ENCODE measurements around the gene SLC35D2. TPM values are rescaled to one million over a fixed set of nuclear protein-coding genes. Genes with fewer than 3 reads are reported as not detected.
"Not testable (repeated sequence)": the region's sequence is repeated elsewhere in the genome, so short reads cannot be mapped to it uniquely, and the experiment has no call there.

The SLC35D2 gene
- total RNA-seq, 1 experiment from 2014 or later: 20.1 TPM

GRCh38 chr9:96367943-96368342 lies 15.6 kb downstream of the SLC35D2 start:
- BruUV-seq (replicated peaks): no TSS peak
- Mint-ChIP-seq H3K4me1 (ENCODE audit: low read depth, unreplicated experiment) (peaks cover 7% of the 10 kb centered on the region), H3K27me3 (ENCODE audit: unreplicated experiment) (no peaks in the 10 kb centered on the region), H3K9me3 (ENCODE audit: low read depth, unreplicated experiment) (peaks cover 2% of the 10 kb centered on the region), H3K4me3 (ENCODE audit: low read depth, unreplicated experiment) (no peak overlapping the region), H3K36me3 (ENCODE audit: insufficient read depth, unreplicated experiment) (peaks cover 12% of the 10 kb centered on the region), H3K27ac (ENCODE audit: unreplicated experiment) (no peak overlapping the region)
- CTCF ChIA-PET: no interaction called here
- no peak for DNase-seq
- TF ChIP-seq CTCF (IDR thresholded peaks at IDR 0.05; ENCODE audit: unreplicated experiment): no peak
- intact Hi-C loops (cut with micrococcal nuclease; ENCODE audit: unreplicated experiment): no loop called here

DNA sequence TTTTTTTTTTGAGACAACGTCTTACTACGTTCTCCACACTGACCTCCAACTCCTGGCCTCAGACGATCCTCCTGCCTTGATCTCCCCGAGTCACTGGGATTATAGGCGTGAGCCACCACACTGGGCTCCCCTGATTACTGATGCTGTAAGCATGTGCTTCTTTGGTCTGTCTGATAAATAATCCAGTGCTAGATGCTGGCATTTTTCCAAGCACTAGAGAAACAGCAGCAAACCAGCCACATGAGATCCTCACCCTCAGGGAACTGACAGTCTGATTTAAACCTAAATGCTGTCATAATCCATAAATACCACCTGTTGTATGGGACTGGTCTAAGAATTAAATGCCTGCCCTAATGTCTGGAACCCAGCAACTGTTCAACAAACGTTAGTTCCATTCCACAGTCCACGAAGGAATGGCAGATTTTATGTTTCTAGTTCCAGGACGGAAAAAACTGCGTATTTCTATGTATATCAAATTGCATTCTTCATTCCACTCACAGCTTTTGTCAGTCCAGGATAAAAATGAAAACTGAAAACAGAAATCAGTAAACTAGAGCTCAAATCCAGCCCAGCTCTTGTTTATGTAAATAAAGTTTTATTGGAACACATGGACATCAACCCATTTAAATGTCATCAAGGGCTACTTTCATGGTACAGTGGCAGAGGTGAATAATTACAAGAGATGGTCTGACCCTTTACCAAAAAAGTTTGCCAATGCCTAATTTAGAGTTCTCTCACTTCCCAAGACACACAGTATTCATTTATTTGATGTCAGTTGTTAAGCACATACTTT lies 20.1 kb downstream of the SLC35D2 start:
- Mint-ChIP-seq H3K27me3 (ENCODE audit: unreplicated experiment) (no peaks in the 10 kb centered on the region), H3K36me3 (ENCODE audit: insufficient read depth, unreplicated experiment) (peaks cover 17% of the 10 kb centered on the region), H3K4me1 (ENCODE audit: low read depth, unreplicated experiment) (no peaks in the 10 kb centered on the region), H3K4me3 (ENCODE audit: low read depth, unreplicated experiment) (no peak overlapping the region), H3K27ac (ENCODE audit: unreplicated experiment) (no peak overlapping the region), H3K9me3 (ENCODE audit: low read depth, unreplicated experiment) (peaks cover 2% of the 10 kb centered on the region)
- no peak for DNase-seq
- CTCF ChIA-PET: no interaction called here
- intact Hi-C loops (cut with micrococcal nuclease; ENCODE audit: unreplicated experiment): no loop called here
- no peak for TF ChIP-seq CTCF (IDR thresholded peaks at IDR 0.05; ENCODE audit: unreplicated experiment)
- TSS peak; percentile 32 for BruUV-seq (replicated peaks)

DNA sequence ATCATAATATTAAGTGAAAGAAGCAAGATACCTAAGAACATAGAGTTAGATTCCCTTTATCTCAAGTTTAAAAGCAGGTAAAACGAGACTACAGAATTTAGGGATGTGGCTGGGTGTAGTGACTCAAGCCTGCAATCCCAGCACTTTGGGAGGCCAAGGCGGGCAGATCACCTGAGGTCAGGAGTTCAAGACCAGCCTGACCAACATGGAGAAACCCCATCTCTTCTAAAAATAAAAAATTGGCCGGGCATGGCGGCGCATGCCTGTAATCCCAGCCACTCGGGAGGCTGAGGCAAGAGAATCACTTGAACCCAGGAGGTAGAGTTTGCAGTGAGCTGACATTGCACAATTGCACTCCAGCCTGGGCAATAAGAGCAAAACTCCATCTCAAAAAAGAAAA lies 21.4 kb downstream of the SLC35D2 start:
- H3K27ac Mint-ChIP-seq (ENCODE audit: unreplicated experiment); CTCF ChIA-PET; H3K27me3 Mint-ChIP-seq (ENCODE audit: unreplicated experiment); BruUV-seq (replicated peaks); intact Hi-C loops (cut with micrococcal nuclease; ENCODE audit: unreplicated experiment); H3K9me3 Mint-ChIP-seq (ENCODE audit: low read depth, unreplicated experiment); H3K4me1 Mint-ChIP-seq (ENCODE audit: low read depth, unreplicated experiment); H3K4me3 Mint-ChIP-seq (ENCODE audit: low read depth, unreplicated experiment); DNase-seq: not testable (repeated sequence)
- peaks cover 17% of the 10 kb centered on the region for H3K36me3 Mint-ChIP-seq (ENCODE audit: insufficient read depth, unreplicated experiment)

GRCh38 chr9:96361668-96362067 lies 21.8 kb downstream of the SLC35D2 start:
- DNase-seq: no peak
- no peak overlapping the region for H3K4me3 Mint-ChIP-seq (ENCODE audit: low read depth, unreplicated experiment)
- H3K4me1 Mint-ChIP-seq (ENCODE audit: low read depth, unreplicated experiment): no peaks in the 10 kb centered on the region
- H3K9me3 Mint-ChIP-seq (ENCODE audit: low read depth, unreplicated experiment): peaks cover 2% of the 10 kb centered on the region
- CTCF ChIA-PET: no interaction called here
- no peaks in the 10 kb centered on the region for H3K27me3 Mint-ChIP-seq (ENCODE audit: unreplicated experiment)
- TF ChIP-seq CTCF (IDR thresholded peaks at IDR 0.05; ENCODE audit: unreplicated experiment): no peak
- peaks cover 17% of the 10 kb centered on the region for H3K36me3 Mint-ChIP-seq (ENCODE audit: insufficient read depth, unreplicated experiment)
- intact Hi-C loops (cut with micrococcal nuclease; ENCODE audit: unreplicated experiment): no loop called here
- no TSS peak for BruUV-seq (replicated peaks)
- no peak overlapping the region for H3K27ac Mint-ChIP-seq (ENCODE audit: unreplicated experiment)

GRCh38 chr9:96360976-96361375 lies 22.5 kb downstream of the SLC35D2 start:
- CTCF ChIA-PET: no interaction called here
- no peak for DNase-seq
- BruUV-seq (replicated peaks): no TSS peak
- Mint-ChIP-seq H3K9me3 (ENCODE audit: low read depth, unreplicated experiment) (peaks cover 2% of the 10 kb centered on the region), H3K4me3 (ENCODE audit: low read depth, unreplicated experiment) (no peak overlapping the region), H3K4me1 (ENCODE audit: low read depth, unreplicated experiment) (no peaks in the 10 kb centered on the region), H3K36me3 (ENCODE audit: insufficient read depth, unreplicated experiment) (peaks cover 18% of the 10 kb centered on the region), H3K27ac (ENCODE audit: unreplicated experiment) (no peak overlapping the region), H3K27me3 (ENCODE audit: unreplicated experiment) (no peaks in the 10 kb centered on the region)
- no peak for TF ChIP-seq CTCF (IDR thresholded peaks at IDR 0.05; ENCODE audit: unreplicated experiment)
- intact Hi-C loops (cut with micrococcal nuclease; ENCODE audit: unreplicated experiment): no loop called here

DNA sequence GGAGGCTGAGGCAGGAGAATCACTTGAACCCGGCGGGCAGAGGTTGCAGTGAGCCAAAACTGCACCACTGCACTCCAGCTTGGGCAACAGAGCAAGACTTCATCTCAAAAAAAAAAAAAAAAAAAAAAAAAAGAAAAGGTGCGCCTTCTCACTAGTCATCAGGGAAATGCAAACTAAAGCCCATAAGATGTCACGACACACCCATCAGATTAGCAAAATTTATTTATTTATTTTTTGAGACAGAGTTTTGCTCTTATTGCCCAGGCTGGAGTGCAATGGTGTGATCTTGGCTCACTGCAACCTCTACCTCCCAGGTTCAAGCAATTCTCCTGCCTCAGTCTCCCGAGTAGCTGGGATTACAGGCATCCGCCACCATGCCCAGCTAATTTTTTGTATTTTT lies 23.0 kb downstream of the SLC35D2 start:
- H3K4me3 Mint-ChIP-seq (ENCODE audit: low read depth, unreplicated experiment); H3K9me3 Mint-ChIP-seq (ENCODE audit: low read depth, unreplicated experiment); DNase-seq; CTCF ChIA-PET; H3K4me1 Mint-ChIP-seq (ENCODE audit: low read depth, unreplicated experiment); BruUV-seq (replicated peaks); H3K27me3 Mint-ChIP-seq (ENCODE audit: unreplicated experiment); H3K27ac Mint-ChIP-seq (ENCODE audit: unreplicated experiment); intact Hi-C loops (cut with micrococcal nuclease; ENCODE audit: unreplicated experiment): not testable (repeated sequence)
- peaks cover 20% of the 10 kb centered on the region for H3K36me3 Mint-ChIP-seq (ENCODE audit: insufficient read depth, unreplicated experiment)
